ENCODE data around the gene CDX1. TPM values are rescaled to one million over a fixed set of nuclear protein-coding genes. Genes with fewer than 3 reads are reported as not detected.

CDX1 gene
- total RNA-seq, 1 donor from 2014 or later = 0.43 TPM

DNA sequence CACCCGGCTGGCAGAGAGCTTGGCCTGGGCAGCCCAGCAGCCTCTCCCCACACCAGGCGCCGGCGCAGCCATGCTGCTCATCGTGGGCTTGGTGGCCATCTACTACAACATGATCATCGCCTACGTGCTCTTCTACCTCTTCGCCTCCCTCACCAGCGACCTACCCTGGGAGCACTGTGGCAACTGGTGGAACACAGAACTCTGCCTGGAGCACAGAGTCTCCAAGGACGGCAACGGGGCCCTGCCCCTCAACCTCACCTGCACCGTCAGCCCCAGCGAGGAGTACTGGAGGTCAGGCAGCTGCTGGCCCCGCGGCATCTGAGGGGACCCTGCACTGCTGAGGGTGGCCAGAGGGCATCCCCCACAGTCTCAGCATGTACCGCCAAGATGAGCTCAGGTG lies 30.4 kb downstream of the CDX1 start:
- Mint-ChIP-seq H3K27ac (no peak overlapping the region), H3K4me1 (ENCODE audit: low read depth) (peaks cover 1% of the 10 kb centered on the region), H3K27me3 (peaks cover 56% of the 10 kb centered on the region), H3K9me3 (ENCODE audit: low read depth) (no peaks in the 10 kb centered on the region), H3K4me3 (ENCODE audit: low read depth) (no peak overlapping the region), H3K36me3 (ENCODE audit: insufficient read depth) (no peaks in the 10 kb centered on the region)
- TF ChIP-seq, protein P1, sequence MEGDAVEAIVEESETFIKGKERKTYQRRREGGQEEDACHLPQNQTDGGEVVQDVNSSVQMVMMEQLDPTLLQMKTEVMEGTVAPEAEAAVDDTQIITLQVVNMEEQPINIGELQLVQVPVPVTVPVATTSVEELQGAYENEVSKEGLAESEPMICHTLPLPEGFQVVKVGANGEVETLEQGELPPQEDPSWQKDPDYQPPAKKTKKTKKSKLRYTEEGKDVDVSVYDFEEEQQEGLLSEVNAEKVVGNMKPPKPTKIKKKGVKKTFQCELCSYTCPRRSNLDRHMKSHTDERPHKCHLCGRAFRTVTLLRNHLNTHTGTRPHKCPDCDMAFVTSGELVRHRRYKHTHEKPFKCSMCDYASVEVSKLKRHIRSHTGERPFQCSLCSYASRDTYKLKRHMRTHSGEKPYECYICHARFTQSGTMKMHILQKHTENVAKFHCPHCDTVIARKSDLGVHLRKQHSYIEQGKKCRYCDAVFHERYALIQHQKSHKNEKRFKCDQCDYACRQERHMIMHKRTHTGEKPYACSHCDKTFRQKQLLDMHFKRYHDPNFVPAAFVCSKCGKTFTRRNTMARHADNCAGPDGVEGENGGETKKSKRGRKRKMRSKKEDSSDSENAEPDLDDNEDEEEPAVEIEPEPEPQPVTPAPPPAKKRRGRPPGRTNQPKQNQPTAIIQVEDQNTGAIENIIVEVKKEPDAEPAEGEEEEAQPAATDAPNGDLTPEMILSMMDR (IDR thresholded peaks at IDR 0.05; ENCODE audit: unreplicated experiment) = no peak
- no peak for DNase-seq (ENCODE audit: low spot score, unreplicated experiment)

DNA sequence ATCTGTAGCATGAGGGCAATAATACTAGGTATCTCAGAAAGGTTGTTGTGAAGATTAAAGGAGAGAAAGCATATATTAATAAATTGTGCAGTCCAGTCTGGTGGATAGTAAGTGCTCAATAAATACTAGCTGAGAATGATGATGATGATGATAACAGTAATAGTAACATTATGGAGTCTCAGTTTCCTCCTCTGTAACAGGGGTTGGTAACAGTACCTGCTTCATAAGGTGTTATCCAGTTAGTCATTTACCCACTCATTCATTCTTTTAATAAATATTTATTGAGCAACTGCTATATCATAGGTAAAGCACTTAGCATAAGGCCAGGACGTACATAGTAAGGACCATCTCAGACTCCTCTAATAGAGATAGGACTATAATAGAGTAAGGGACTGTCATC lies 30.9 kb downstream of the CDX1 start:
- DNase-seq (ENCODE audit: low spot score, unreplicated experiment) = no peak
- Mint-ChIP-seq H3K36me3 (ENCODE audit: insufficient read depth) (no peaks in the 10 kb centered on the region), H3K9me3 (ENCODE audit: low read depth) (no peaks in the 10 kb centered on the region), H3K4me1 (ENCODE audit: low read depth) (peaks cover 1% of the 10 kb centered on the region), H3K4me3 (ENCODE audit: low read depth) (no peak overlapping the region), H3K27me3 (peaks cover 55% of the 10 kb centered on the region), H3K27ac (no peak overlapping the region)
- TF ChIP-seq, protein P1 (IDR thresholded peaks at IDR 0.05; ENCODE audit: unreplicated experiment) = no peak

DNA sequence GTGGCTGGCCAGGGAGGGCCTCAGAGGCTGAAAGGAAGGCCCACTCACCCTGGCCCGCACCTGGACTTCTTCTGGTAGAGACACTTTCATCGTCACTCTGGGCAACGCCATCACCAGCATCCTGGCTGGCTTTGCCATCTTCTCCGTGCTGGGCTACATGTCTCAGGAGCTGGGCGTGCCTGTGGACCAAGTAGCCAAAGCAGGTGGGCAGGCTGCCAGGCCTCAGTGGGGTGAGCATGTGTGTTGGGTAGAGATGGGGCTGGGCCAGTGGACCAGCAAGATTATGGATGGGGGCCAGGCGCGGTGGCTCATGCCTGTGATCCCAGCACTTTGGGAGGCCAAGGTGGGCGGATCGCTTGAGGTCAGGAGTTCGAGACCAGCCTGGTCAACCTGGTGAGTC lies 35.9 kb downstream of the CDX1 start:
- DNase-seq (ENCODE audit: low spot score, unreplicated experiment) = no peak
- Mint-ChIP-seq H3K27ac (no peak overlapping the region), H3K9me3 (ENCODE audit: low read depth) (no peaks in the 10 kb centered on the region), H3K4me3 (ENCODE audit: low read depth) (no peak overlapping the region), H3K36me3 (ENCODE audit: insufficient read depth) (no peaks in the 10 kb centered on the region), H3K4me1 (ENCODE audit: low read depth) (no peaks in the 10 kb centered on the region), H3K27me3 (peaks cover 29% of the 10 kb centered on the region)
- TF ChIP-seq, protein P1 (IDR thresholded peaks at IDR 0.05; ENCODE audit: unreplicated experiment) = no peak

DNA sequence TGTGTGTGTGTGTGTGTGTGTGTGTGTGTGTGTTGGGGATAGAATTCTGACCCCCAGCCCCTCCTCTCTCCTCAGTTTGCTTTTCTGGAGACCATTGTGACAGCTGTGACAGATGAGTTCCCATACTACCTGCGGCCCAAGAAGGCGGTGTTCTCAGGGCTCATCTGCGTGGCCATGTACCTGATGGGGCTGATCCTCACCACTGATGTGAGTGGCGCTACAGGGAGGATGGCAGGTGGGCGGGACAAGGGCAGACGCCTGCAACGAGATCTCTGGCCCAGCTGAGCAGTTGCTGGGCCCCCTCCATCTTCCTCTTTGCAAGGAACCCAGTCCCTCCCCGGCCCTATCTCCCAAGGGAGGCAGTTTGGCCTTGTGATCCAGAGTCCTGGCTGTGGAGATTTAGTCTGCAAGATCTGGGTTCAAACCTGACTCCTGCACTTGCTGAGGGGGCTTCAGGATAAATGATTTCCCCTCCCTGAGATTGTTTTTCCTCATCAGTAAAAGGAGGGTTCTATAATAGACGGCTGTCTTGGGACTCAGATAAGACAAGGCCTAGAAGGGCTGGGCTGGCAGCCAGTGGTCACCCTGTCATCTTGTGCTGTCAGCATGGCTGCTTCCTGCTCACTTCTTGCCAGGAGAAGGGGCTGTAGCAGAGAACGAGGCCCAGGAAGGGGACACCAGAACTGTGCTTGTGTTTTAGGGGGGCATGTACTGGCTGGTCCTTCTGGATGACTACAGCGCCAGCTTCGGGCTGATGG lies 37.4 kb downstream of the CDX1 start:
- DNase-seq (ENCODE audit: low spot score, unreplicated experiment) = no peak
- H3K9me3 Mint-ChIP-seq (ENCODE audit: low read depth) = no peaks in the 10 kb centered on the region
- peaks cover 25% of the 10 kb centered on the region for H3K27me3 Mint-ChIP-seq
- TF ChIP-seq, protein P1 (IDR thresholded peaks at IDR 0.05; ENCODE audit: unreplicated experiment) = no peak
- no peaks in the 10 kb centered on the region for H3K36me3 Mint-ChIP-seq (ENCODE audit: insufficient read depth)
- no peak overlapping the region for H3K4me3 Mint-ChIP-seq (ENCODE audit: low read depth)
- H3K4me1 Mint-ChIP-seq (ENCODE audit: low read depth) = no peaks in the 10 kb centered on the region
- H3K27ac Mint-ChIP-seq = peak overlapping the region; percentile 39

DNA sequence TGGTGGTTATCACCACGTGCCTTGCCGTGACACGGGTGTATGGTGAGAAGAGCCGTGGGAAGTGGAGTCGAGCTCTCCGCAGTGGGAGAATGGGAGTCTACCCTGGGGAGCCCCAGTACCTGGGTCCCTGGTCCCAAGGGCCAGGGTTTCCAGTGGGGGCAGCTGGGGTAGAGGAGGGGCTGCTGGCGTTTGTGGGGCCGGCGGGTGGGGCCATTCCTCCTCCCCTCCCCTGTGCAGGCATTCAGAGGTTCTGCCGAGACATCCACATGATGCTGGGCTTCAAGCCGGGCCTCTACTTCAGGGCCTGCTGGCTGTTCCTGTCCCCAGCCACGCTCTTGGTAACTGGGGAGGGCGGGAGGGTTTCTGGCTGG lies 38.0 kb downstream of the CDX1 start:
- H3K9me3 Mint-ChIP-seq (ENCODE audit: low read depth) = no peaks in the 10 kb centered on the region
- DNase-seq (ENCODE audit: low spot score, unreplicated experiment) = no peak
- H3K4me3 Mint-ChIP-seq (ENCODE audit: low read depth) = no peak overlapping the region
- H3K27ac Mint-ChIP-seq = peak overlapping the region; percentile 39
- TF ChIP-seq, protein P1 (IDR thresholded peaks at IDR 0.05; ENCODE audit: unreplicated experiment) = no peak
- H3K36me3 Mint-ChIP-seq (ENCODE audit: insufficient read depth) = no peaks in the 10 kb centered on the region
- peaks cover 19% of the 10 kb centered on the region for H3K27me3 Mint-ChIP-seq
- H3K4me1 Mint-ChIP-seq (ENCODE audit: low read depth) = no peaks in the 10 kb centered on the region

Data from progenitor cell of endocrine pancreas (in vitro differentiated cells).